NCI-H128 (cell line): ENCODE results near the gene SPACA5B.
A peak's percentile ranks its signal among the peaks of the same experiment; 100 is the strongest.
"Not testable (repeated sequence)": the region's sequence is repeated elsewhere in the genome, so short reads cannot be mapped to it uniquely, and the experiment has no call there.

Experiments
- DNase-seq: peaks from one replicate; lab custom pipeline; 2025; ENCODE audit not compliant: unreplicated experiment; lab: John Stamatoyannopoulos, UW

The SPACA5B gene

DNA sequence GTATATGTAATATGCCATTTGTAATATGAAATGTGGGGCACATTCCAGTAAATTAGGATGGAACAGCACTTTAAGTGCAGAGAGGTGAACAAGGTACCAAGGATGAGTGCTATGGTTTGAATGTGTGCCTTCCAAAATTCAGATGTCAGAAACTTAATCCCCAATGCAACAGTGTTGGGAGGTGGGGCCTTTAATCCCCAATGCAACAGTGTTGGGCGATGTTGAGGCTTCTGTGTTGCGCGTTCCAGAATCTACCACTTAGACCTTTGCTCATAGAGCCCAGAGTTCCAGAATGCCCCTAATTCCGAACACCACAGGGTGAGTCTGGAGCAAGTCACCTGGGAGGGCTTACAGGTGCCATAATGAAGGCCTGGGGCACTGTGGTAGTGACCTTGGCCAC is at the start of gene SPACA5B:
TSS of gene SPACA5B (plus strand) at position 301 of the 400 bp plus-strand sequence. CDS start at position 363, 62 bp downstream.
- not testable (repeated sequence) for DNase-seq

DNA sequence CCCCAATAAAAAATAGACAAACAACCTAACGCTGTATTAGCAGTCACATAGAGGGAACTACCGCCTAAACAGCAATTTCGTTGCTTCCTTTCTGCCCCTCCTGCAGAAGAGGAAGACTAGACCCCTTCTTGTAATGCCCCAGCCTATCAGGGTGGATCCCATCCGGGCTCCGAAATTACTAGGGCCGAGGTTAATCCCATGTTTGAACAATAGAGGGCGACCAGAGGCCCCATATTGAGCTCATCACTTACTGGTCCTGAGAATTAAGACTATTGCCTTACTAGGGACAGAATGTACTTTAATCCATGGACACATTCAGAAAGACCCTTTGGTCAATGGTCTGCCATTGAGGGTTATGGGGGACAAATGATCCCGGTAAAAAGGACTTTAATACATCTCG is 47.2 kb upstream of the SPACA5B start:
- peak; percentile 2 for DNase-seq

DNA sequence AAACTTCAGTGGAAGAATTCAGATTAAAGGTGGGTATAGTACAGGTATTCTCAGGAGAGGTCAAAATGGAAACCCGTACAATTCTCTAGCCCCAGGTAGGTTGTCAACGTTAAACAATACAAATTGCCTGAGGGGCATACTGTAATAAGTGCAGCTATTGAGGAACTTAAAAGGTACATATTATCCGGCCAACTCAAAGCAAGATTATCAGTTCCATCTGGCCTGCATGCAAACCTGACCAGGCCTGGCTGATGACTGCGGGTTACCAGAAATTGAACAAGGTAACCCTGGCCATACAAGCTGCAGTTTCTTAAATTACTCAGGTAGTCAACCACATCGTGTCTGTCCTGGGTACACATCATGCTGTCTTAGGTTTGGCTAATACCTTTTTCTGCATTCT is 46.7 kb upstream of the SPACA5B start:
- DNase-seq: no peak

DNA sequence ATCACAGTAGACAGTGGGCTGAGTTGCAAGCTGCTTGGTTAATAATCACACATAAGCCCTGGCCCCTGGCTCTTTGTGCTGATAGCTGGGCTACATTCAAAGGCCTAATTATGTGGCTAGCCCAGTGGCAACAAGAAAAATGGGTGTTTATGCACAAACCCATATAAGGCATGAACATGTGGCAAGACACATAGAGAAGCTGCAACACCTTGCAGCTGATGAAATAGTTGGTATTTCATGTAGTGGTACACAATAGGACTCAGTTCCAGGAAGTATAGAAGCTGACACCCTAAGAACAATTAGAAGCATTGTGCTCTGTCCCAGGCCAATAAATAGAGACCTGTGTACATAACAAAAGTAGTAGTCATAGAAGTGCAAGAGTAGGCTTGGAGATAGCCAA is 44.3 kb upstream of the SPACA5B start:
- no peak for DNase-seq

DNA sequence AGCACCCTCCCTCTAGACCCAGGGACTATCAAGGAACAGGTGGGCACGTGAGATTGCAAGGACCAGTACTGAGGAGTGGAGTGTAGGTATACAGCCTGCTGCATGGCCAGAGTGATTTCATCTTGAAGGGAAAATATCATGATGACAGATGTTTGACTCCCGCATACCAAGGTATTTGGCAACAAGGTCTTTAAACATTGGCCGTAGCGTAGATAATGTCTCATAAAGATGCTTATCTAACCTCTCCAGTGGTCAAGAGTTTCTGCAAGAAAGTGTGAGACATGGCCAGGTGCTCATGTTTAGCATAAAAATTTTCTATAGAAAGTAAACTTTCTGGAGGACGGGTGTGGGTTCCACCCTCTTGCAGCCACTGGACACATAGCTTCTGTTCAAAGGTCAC is 40.3 kb upstream of the SPACA5B start:
- no peak for DNase-seq

DNA sequence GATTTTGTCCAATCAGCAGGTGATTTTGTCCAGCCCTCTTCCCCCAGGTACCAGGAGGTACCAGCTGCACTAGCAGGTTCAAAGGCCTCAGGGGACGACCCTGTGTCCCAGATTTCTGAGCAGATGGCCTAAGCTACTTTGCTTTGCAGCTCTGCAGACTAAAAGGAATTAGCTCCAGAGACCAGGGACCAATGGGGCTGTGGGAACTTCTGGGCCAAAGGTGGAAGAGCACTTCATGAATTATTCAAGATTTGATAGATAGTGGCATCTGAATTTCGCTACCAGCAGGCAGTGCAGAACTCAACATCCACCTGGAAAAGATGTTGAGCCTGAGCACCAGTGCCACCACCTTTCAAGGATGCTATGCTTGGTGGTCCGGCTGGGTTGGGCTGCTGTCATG is 37.9 kb upstream of the SPACA5B start:
- DNase-seq: not testable (repeated sequence)

DNA sequence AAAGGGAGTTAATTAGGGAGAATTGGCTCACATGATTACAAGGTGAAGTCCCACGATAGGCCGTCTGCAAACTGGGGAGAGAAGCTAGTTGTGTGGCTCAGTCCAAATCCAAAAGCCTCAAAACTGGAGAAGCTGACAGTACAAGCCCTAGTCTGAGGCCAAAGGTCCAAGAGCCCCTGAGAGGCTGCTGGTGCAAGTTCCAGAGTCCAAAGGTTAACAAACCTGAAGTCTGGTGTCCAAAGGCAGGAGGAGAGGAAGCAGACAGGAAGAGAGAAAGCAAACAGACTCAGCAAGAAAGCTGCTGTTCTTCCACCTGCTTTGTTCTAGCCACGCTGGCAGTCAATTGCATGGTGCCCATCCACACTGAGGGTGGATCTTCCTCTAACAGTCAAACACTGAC is 29.0 kb upstream of the SPACA5B start:
- DNase-seq: no peak

DNA sequence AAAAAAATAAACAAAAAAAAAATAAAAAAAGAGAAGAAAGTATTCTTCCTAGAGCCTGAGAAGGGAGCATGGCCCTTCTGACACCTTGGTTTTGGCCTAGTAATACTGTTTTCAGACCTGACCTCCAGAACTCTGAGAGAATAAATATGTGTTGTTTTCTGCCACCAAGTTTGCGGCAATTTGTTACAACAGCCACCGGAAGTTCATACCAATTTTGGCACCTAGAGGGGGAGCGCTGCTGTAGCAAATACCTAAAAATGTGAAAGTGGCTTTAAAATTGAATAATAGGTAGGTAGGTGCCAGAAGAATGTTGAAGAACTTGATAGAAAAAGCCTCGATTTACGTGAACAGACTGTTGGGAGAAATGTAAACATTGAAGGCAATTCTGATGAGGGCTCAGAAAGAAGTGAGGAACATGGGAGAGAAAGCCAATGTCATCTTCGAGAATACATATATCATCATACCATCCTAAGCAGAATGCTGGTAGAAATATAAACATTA is 27.5 kb upstream of the SPACA5B start:
- DNase-seq: no peak

DNA sequence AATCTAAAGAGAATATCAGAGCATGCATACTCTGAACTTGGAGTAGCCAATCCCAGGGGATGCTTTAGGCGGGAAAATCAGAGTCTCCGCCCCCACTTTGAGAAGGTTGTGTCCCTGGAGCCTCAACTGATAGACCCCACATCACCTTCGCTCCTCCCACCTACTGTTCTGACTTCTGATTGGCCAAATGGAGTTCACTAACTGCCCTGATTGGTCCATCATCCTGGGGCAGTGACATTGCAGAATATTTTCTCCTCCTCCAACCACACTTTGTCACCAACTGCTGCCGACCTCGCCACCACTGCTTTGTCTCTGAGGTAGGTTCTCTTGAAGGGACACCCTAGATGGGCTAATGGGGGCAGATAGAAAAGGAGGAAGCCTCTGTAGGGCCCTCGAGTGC is 22.7 kb upstream of the SPACA5B start:
- DNase-seq: no peak

DNA sequence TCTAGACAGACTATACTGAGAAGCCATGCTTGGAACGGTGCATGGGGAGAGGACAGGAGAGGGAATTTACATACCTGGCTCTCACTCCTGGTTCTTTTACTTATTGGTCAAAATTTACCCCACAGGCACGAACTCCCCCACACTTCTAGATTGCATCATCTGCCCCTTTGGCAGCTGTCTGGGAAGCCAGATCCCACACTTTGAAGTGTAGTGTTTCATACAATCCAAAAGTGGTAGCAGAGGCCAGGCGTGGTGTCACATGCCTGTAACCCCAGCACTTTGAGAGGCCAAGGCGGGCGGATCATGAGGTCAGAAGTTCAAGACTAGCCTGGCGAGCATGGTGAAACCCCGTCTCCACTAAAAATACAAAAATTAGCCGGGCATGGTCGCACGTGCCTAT is 5.1 kb upstream of the SPACA5B start:
- DNase-seq: not testable (repeated sequence)

DNA sequence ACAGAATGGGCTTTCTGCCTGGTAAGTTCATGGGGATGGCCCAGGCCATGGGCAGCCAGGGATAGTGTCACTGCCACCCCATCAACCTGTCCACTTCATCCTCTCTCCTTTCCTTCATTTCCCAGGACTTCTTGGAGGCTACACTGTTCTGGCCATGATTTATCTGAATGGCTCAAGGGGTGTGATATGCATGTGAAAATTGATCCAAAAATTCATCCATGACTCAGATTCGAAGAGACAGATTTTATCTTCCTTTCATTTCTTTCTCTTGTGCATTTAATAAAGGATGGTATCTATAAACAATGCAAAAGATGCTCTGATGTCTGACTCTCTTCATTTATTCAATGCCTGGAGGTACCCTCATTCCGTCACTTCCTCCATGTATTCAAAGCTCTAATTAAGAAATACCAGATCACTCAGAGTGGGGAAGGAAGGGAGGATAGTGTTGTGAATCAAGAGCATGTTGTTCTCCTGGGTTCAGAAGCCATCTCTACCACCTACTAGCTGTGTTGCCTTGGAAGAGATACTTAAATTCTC is 1.9 kb downstream of the SPACA5B start:
- not testable (repeated sequence) for DNase-seq

DNA sequence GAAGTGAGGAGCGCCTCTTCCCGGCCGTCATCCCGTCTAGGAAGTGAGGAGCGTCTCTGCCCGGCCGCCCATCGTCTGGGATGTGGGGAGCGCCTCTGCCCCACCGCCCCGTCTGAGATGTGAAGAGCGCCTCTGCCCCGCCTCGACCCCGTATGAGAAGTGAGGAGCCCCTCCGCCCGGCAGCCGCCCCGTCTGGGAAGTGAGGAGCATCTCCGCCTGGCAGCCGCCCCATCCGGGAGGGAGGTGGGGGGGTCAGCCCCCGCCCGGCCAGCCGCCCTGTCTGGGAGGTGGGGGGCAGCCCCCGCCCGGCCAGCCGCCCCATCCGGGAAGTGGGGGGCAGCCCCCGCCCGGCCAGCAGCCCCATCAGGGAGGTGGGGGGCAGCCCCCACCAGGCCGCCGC is 8.7 kb downstream of the SPACA5B start:
- not testable (repeated sequence) for DNase-seq

DNA sequence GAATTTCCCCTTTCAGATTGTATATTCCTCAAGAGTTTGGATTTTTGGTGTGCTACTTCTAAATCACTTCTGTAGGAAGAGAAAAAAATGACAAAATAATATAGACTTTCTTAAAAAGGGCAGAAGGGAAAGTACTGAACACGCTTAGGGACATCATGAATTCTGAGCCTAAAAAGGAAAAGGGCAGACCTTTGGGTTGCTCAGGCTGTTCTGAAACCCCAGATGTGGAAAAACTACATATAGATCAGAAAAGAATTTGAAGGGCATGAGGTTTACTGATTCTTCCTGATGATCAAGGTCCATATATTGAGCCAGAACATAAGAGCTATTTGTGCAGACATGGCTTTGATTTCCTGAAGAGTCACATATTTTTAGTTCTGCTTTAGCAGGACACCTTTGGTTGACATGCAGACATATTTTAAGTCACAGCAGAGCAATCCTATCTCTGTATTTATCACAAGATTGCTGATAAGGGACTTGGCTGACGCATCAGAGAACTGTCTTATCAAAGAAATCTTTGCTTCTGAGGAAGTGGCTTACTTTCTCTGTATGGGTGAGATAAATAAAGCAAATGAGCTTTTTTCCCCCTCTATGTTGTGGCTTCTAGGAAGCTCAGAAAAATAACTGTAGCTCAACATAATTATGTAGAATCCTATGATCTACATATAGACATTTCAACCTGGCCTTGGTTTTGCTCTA is 11.5 kb downstream of the SPACA5B start:
- DNase-seq: not testable (repeated sequence)

DNA sequence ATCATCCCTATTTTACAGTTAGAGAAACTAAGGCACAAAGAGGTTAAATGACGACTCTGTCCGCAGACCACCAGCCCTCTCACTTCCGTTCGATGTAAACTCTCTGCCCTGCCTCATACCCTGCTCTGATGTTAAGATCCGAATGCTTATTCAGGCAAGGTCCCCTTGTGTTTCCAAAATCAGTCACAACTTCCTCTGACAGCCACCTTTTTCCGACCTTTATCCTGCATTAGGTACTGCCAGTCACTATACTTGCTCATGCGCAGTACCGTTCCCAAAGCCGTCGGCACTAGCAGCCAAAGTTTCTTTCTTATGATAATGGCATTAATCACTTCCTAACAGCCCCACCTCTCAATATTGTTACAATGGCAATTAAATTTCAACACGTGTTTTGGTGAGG is 12.3 kb downstream of the SPACA5B start:
- not testable (repeated sequence) for DNase-seq

DNA sequence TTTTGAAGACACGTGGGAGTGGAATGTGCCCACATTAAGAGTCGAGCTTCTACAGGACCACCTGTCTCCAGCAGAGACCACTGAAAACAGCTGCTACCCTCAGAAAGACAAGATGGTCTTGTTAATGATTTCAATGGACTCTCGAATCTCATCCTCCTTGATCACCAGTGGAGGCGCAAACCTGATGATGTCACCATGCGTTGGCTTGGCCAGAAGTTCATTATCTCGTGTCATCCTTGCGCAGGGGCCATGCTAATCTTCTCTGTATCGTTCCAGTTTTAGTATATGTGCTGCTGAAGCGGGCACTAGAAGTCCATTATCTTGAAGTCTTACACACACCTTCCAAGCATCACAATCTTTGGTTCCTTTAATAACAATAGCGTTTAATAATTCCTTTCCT is 23.3 kb downstream of the SPACA5B start:
- no peak for DNase-seq

DNA sequence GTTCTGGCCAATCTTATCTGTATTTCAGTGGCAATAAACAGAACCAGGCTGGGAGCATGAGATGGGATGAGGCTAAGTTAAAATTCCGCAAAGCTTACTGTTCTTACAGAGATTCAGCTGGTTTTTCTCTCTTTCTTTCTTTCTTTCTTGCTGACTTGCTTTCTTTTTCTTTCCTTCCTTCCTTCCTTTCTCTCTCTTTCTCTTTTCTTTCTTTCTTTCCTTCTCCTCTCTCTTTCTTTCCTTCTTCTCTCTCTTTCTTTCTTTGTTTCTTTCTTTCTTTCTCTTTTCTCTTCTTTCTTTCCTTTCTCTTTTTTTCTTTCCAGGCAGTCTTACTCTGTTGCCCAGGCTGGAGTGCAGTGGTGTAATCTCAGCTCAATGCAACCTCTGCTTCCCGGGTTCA is 24.4 kb downstream of the SPACA5B start:
- DNase-seq: no peak

DNA sequence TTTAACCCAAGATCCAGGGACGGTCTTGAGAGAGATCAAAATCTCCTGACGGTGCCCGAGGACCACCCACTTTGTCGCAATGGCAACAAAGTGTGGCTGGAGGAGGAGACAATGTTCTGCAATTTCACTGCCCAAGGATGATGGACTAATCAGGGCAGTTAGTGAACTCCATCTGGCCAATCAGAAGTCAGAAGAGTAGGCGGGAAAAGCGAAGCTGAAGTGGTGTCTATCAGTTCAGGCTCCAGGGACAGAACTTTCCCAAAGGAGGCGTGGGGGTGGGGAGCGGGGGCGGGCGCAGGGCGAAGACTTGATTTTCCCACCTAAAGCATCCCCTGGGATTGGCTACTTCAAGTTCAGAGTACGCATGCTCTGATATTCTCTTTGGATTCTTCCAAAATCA is 25.6 kb downstream of the SPACA5B start:
- DNase-seq: no peak

DNA sequence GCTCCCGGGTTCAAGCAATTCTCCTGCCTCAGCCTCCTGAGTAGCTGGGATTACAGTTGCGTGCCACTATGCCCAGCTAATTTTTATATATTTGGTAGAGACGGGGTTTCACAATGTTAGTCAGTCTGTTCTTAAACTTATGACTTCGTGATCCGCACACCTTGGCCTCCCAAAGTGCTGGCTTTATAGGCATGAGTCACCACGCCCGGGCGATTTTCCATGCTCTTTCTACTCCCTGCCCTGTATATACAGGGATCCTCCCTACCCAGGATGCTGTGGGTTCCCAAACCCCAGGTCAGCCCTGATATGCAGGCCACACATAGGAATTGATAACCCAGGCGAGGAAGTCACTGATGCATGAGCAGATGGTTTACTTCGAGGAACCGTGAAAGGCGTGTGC is 34.8 kb downstream of the SPACA5B start:
- no peak for DNase-seq

DNA sequence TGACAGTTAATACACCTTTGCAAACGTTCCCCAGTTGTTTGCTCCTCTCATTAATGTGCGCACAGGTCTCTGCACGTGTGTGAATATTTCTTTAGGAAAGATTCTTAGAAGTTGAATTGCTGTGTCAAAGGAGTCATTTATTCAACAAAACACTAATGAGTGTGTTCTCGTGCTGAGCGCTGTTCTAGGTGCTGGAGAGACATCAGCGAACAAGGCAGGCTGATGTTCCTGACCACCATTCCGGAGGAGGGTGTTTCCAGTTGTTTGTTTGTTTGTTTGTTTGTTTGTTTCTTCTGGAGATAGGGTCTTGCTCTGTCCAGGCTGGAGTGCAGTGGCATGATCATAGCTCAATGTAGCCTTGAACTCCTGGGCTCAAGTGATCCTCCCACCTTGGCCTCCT is 35.9 kb downstream of the SPACA5B start:
- DNase-seq: not testable (repeated sequence)

DNA sequence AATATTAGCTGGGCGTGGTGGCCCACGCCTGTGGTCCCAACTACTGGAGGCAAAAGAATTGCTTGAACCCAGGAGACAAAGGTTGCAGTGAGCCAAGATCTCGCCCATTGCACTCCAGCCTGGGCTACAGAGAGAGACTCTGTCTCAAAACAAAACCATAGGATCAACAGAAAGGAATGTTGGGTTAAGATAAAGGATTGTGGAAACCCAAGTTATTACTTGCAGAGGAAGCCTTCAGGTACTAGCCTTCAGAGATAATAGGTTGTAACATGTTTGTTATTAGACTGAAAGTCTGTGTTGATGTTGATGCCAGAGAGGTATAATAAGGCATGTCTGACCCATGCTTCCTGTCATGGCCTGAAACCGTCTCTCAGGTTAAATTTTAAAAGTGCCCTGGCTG is 49.3 kb downstream of the SPACA5B start:
- no peak for DNase-seq

DNA sequence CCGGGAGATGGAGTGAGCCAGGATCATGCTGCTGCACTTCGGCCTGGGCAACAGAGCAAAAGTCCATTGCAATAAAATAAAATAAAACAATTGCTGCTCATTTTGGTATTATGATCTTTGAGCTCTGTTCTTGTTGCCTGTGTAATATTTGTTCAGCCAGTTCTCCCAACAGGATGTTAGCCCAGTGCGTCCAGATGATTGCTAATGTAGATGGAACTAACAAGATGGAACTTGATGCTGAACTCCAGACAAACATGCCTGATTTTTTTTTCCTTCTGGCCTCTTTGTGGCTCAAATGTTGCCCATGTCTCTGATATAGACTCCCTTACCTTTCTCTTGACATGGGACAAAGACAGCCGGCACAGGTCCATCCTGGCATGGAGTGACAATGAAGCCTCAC is 50.4 kb downstream of the SPACA5B start:
- no peak for DNase-seq

DNA sequence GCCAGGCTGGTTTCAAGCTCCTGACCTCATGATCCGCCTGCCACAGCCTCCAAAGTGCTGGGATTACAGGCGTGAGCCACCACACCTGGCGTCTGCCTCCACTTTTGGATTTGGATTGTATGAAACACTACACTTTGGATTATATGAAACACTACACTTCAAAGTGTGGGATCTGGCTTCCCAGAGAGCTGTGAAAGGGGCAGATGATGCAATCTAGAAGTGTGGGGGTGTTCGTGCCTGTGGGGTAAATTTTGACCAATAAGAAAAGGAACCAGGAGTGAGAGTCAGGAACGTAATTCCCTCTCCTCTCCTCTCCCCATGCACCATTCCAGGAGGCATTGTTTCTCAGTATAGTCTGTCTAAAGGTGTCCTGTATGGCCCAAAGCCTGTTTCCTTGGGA is 51.5 kb downstream of the SPACA5B start:
- not testable (repeated sequence) for DNase-seq
